LNCAP (cell line): Measurements from ENCODE around the gene ANKRD34C.

Experiments
- TF ChIP-seq, protein P1 (sequence below): fragments of 450-650 bp; IDR thresholded peaks from 2 replicates; pipeline ENCODE4 v1.5.1; 2017; ENCODE audit warnings: mild to moderate bottlenecking

The ANKRD34C gene

GRCh38 chr15:79299126-79299840, 16.8 kb downstream of the ANKRD34C start:
- TF ChIP-seq, protein P1, sequence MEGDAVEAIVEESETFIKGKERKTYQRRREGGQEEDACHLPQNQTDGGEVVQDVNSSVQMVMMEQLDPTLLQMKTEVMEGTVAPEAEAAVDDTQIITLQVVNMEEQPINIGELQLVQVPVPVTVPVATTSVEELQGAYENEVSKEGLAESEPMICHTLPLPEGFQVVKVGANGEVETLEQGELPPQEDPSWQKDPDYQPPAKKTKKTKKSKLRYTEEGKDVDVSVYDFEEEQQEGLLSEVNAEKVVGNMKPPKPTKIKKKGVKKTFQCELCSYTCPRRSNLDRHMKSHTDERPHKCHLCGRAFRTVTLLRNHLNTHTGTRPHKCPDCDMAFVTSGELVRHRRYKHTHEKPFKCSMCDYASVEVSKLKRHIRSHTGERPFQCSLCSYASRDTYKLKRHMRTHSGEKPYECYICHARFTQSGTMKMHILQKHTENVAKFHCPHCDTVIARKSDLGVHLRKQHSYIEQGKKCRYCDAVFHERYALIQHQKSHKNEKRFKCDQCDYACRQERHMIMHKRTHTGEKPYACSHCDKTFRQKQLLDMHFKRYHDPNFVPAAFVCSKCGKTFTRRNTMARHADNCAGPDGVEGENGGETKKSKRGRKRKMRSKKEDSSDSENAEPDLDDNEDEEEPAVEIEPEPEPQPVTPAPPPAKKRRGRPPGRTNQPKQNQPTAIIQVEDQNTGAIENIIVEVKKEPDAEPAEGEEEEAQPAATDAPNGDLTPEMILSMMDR: no peak

DNA sequence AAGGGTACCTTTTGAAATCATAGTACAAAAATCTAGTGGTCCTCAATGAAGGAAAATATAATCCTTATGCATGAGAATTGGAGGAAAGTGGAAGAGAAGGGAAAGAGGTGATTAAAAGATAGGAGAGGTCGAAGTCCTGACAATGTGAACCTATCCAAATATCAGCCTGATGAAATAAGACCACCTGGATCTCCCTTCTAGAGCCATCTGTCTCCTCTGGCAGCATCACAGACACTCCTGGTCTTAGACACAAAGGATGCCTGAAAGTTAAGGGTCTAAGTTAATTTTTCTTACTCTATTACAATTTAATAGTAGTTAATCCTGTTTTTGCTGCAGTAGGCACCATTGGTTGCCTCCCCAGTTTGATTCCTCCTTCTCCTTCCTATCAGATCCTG, 17.3 kb downstream of the ANKRD34C start:
- TF ChIP-seq, protein P1: no peak

- TF ChIP-seq, protein P1: no peak
Observed at GRCh38 chr15:79307251-79307650, 24.7 kb downstream of the ANKRD34C start.

GRCh38 chr15:79308874-79309273, 26.4 kb downstream of the ANKRD34C start:
- TF ChIP-seq, protein P1: no peak

DNA sequence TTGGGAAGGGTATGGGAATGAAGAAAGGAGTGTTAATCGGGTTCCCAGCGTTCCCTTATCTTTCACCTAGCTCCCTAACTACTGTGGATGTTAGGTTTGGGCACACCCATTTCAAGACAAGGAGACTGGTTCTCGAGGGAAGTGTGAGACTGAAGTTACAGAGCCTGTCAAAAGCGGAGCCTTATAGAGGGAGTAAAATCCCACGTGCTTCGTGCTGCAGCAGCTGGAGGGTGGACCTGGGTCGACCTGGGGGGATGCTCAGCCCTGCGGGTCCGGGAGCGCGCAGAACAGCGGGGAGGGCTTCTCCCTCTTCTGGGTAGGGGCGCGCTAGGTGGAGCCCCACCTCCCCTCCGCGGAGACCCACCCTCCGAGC, 28.1 kb downstream of the ANKRD34C start:
- TF ChIP-seq, protein P1: no peak

DNA sequence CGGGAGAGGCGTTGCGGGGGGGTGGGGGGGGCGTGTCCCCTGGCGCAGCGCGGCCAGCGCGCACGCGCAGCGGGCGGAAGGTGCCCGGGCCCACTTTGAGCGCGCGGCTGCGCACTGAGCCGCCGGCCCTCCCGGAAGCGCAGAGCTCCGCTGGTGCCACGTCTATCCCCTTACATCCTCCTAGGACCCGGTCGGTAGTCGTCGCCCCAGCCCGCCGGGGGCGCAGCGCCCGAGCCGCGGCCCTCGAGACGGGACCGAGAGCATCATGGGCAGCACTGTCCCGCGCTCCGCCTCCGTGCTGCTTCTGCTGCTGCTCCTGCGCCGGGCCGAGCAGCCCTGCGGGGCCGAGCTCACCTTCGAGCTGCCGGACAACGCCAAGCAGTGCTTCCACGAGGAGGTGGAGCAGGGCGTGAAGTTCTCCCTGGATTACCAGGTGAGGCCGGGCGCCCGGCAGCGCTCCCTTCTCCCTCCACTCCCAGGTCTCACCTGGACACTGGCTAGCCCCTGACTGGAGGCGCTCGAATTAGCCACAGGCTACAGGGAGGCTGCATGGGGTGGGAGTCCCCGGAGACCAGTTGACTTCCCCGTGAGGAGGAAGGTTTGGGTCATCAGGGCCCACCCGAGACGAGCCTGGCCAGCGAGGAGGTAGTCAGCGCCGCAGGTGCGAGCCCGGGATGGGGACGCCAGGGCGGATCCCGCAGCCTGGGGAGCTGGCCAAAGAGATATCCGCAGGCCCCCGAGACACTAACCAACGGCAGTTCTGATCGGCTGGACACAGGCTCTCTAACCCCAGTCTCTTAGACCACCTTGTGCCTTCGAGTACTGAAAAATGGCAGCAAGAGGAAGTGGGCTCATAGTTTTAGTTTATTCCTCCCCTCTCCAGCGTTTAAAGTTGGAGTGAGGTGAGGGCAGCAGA, 28.7 kb downstream of the ANKRD34C start, which contains the start of gene TMED3:
TMED3 (plus strand) TSS at position 128 of the 916 bp plus-strand sequence; CDS start at position 266, 138 bp downstream.
- TF ChIP-seq, protein P1: no peak; the same call in 1 of the 2 replicates

- TF ChIP-seq, protein P1: no peak
Observed at GRCh38 chr15:79311901-79312553, 29.5 kb downstream of the ANKRD34C start.
